ENCODE results near the gene BRSK1.
A peak's percentile ranks its signal among the peaks of the same experiment; 100 is the strongest.

BRSK1 gene

GRCh38 chr19:55304279-55304978, 20.6 kb downstream of the BRSK1 start:
- DNase-seq (ENCODE audit: low read depth in 2 of 2), result no peak

GRCh38 chr19:55304980-55305379, 21.2 kb downstream of the BRSK1 start:
- DNase-seq (ENCODE audit: low read depth in 2 of 2), result no peak

GRCh38 chr19:55305491-55305890, 21.7 kb downstream of the BRSK1 start:
- DNase-seq (ENCODE audit: low read depth in 2 of 2), result peak; percentile 15 to 24

GRCh38 chr19:55305983-55306562, 22.3 kb downstream of the BRSK1 start:
- no peak for DNase-seq (ENCODE audit: low read depth in 2 of 2)

GRCh38 chr19:55306712-55307111, 22.9 kb downstream of the BRSK1 start:
- no peak for DNase-seq (ENCODE audit: low read depth in 2 of 2)

- DNase-seq (ENCODE audit: low read depth in 2 of 2), result no peak
Measured at GRCh38 chr19:55308281-55308680, 24.5 kb downstream of the BRSK1 start.

- DNase-seq (ENCODE audit: low read depth in 2 of 2), result no peak
Measured at GRCh38 chr19:55309448-55309847, 25.7 kb downstream of the BRSK1 start.

- no peak for DNase-seq (ENCODE audit: low read depth in 2 of 2)
Measured at GRCh38 chr19:55310498-55310897, 26.7 kb downstream of the BRSK1 start.

- DNase-seq (ENCODE audit: low read depth in 2 of 2), result no peak
Measured at GRCh38 chr19:55311397-55311796, 27.6 kb downstream of the BRSK1 start.

- no peak for DNase-seq (ENCODE audit: low read depth in 2 of 2)
Measured at GRCh38 chr19:55311797-55312196, 28.0 kb downstream of the BRSK1 start.

GRCh38 chr19:55312621-55313512, 29.1 kb downstream of the BRSK1 start:
- DNase-seq (ENCODE audit: low read depth in 2 of 2), result no peak

GRCh38 chr19:55314396-55314795, 30.6 kb downstream of the BRSK1 start:
- no peak for DNase-seq (ENCODE audit: low read depth in 2 of 2)

GRCh38 chr19:55315956-55316525, 32.2 kb downstream of the BRSK1 start:
- DNase-seq (ENCODE audit: low read depth in 2 of 2), result no peak

GRCh38 chr19:55316646-55317045, 32.8 kb downstream of the BRSK1 start:
- DNase-seq (ENCODE audit: low read depth in 2 of 2), result no peak

- no peak for DNase-seq (ENCODE audit: low read depth in 2 of 2)
Measured at GRCh38 chr19:55319785-55320184, 36.0 kb downstream of the BRSK1 start.

- DNase-seq (ENCODE audit: low read depth in 2 of 2), result no peak
Measured at GRCh38 chr19:55320844-55321419, 37.1 kb downstream of the BRSK1 start.

- no peak for DNase-seq (ENCODE audit: low read depth in 2 of 2)
Measured at GRCh38 chr19:55321466-55322137, 37.8 kb downstream of the BRSK1 start.

GRCh38 chr19:55322204-55322885, 38.5 kb downstream of the BRSK1 start:
- no peak for DNase-seq (ENCODE audit: low read depth in 2 of 2)

GRCh38 chr19:55324662-55325061, 40.9 kb downstream of the BRSK1 start:
- DNase-seq (ENCODE audit: low read depth in 2 of 2), result no peak

GRCh38 chr19:55325172-55325571, 41.4 kb downstream of the BRSK1 start, which contains the start of gene TMEM150B:
TMEM150B (minus strand) TSS chr19:55325341; CDS start chr19:55321036, 4,305 bp downstream.
- no peak for DNase-seq (ENCODE audit: low read depth in 2 of 2)
